Fibroblast of peridontal ligament (primary cell): ENCODE data around the gene ZNF396.

ENCODE experiments used
- DNase-seq: peaks from one replicate; pipeline ENCODE4 v3.0.0-alpha.2; 2010; ENCODE audit errors: extremely low read depth

Gene ZNF396

DNA sequence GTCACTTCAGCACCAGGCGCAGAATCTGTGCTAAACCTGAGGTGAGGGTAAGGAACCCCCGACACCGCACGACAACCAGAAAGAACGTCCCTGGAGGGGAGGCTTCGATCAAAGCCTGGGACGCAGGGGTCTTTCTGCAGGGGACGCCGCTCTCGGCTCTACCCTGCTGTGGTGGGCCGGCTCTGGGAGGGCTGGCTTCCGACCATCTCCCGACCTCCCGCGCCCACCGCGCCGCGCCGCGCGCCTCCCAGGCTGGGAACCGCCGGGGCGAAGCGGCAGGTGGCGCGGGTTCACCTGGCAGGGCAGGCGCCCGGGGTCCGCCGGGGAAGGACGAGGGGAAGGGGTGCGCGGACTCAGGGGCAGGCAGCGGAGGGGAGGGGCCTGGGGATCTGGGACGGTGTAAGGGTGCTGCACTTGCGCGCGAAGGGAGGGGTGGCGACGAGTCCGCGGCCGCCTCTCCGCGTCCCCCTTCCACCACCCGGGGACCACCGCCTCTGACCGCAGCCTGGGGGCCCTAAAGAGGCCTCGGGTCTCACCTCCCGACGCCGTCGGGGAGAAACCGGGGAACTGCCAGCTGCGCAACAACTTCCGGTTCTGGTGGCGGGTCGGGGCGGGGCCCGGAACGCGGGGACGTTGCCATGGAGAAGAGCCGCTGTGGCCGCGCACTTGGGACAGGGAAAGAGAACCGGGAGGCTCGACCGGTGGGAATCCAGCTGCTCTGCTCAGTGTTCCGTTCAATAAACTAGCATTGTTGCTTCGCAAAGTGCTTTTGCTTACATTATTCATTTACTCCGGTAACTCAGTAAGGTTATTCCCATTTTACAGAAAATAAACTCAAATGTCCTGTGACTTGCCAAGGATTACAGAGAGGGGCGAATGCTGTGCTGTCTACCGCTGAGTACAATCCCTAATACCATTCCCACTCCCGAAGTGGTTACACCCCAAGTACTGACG, at the start of gene ZNF396:
Gene ZNF396 (minus strand): TSS at position 596 of the 954 bp plus-strand sequence. CDS start 3,045 bp downstream, outside the sequence.
- DNase-seq, result peak; percentile 36

GRCh38 chr18:35426786-35427185, 49.6 kb upstream of the ZNF396 start:
- no peak for DNase-seq

DNA sequence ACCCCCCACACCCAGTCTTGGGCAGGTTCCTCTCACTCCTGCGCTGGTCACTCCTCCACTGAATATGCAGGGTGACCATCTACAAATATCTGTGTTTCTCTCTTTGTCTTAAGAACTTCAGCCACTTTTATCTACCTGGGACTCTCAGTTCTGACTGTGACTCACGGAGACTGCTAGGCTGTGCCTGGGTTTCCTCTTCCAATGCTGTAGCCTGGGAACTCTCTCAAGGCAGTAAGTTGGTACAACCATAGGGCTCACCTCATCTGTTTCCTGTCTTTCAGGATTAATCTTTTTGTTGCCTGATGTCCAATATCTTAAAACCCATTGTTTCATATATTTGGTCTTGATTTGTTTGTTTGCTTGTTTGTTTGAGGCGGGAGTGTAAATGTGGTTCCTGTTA, 47.2 kb upstream of the ZNF396 start:
- no peak for DNase-seq

- DNase-seq, result no peak
Measured at GRCh38 chr18:35422237-35422636, 45.1 kb upstream of the ZNF396 start.

- DNase-seq, result no peak
Measured at GRCh38 chr18:35418610-35419009, 41.5 kb upstream of the ZNF396 start.

GRCh38 chr18:35417223-35417622, 40.1 kb upstream of the ZNF396 start:
- DNase-seq, result no peak

- DNase-seq, result peak; percentile 48
Measured at GRCh38 chr18:35415511-35416073, 38.5 kb upstream of the ZNF396 start.

DNA sequence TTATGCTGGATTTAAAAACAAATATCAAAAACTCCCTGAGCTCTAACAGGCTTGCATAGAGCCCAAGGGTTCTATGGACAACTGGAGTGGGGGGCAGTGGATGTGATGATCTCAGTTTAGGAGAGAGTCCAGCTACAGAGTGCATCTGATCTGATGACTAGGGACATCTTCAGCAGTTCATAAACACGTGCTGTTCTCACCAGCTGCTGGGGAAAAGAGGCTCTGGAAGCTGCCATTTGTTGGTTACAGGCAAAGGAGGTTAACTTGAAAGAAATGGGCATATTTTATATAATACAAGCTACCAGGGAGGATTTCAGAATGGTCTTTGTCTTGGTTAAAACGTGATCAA, 36.0 kb upstream of the ZNF396 start:
- no peak for DNase-seq

DNA sequence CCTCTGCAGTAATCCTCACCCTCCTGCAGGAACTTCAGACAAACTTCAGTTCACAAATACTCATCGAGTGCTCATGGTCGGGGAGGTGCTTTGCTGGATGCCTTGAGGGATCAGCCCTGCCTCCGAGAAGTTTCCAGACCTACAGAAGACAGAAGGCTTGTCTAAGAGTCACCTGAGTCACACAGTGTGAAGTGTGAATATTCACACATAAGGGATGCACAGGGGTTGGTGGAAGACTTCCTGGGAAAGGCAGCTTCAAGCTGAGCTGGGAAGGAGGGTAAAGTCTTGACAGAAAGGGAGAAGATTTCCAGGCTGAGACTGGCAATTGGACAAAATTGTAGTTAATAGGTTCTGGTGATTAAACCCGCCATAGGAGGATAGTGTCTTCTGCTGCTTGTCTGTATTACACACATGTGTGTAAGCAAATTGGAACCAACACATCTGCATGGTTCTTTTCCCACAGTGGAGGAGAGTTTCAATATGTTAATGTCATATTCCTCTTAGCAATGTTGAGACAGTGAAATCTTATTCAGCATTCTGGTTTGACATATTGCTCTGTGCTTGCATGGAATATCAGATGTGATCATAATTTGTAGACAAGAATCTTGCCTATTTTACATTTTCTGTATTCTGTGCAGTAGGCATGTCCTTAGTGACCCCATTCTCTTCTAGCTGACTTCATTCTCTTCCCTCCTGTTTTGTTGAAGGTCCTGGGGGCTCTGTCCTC, 34.7 kb upstream of the ZNF396 start:
- DNase-seq, result no peak

DNA sequence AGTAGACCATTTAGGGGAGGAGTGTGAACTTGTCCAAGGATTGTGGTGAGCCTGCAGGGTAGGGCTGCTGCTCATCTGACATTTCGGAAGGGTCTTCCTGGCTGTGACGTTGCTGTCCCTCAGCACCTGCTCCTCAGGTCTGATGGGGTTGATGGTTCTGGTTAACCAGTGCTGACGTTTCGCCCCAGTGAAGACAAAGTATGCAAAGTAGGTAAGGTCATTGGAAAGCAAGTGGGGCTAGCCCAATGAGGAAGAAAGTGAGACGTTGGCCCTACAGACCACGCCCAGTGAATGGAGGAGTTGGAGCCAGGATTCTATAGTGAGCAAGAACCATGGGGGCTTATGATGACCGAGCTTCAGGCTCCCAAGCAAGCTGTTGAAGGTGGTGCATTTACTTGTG, 33.4 kb upstream of the ZNF396 start:
- DNase-seq, result no peak

DNA sequence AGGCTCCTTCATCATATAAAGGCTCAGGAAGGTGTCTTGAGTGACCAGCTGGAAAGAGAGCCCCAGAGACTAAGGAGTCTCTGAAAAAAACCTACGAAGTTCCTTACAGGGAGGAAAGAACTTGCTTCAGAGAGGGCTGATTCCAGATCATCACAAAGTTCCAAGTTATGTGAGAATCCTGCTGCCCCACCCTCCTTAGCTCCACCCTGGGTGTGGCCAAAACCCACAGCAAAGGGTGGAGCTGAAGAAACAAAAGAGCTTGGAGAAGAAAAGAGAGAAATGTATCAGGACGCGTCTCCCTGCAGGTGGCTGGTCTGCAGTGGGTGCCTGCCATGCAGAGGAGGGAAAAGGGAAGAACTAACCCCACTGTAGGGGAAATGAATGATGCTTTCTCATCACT, 32.8 kb upstream of the ZNF396 start:
- no peak for DNase-seq

DNA sequence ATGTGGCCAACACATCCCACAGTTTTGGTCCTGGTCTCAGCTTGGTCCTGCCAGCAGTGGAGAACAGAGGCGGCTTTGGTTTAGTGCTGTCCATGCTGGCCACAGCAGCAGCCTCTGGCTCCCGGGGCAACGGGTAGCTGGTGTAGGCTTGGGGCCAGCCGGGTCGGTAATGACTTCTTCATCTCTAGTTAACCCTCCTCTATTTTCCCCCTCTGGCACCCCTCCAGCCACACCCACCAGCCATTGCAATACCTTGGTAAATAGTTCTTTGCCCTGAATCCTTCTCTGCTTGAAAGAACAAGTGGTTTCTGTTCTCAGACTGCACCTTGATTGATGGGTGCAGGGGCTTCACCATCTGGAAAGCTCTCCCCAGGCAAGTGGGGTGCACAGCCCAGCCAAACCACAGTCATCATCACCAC, 31.7 kb upstream of the ZNF396 start:
- DNase-seq, result no peak

- peak; percentile 89 for DNase-seq
Measured at GRCh38 chr18:35407871-35408481, 30.8 kb upstream of the ZNF396 start.

GRCh38 chr18:35406666-35407065, 29.5 kb upstream of the ZNF396 start:
- no peak for DNase-seq

- DNase-seq, result no peak
Measured at GRCh38 chr18:35397976-35398375, 20.8 kb upstream of the ZNF396 start.

GRCh38 chr18:35393716-35394115, 16.6 kb upstream of the ZNF396 start:
- peak; percentile 64 for DNase-seq

GRCh38 chr18:35392375-35392774, 15.2 kb upstream of the ZNF396 start:
- no peak for DNase-seq

GRCh38 chr18:35390951-35391700, 14.0 kb upstream of the ZNF396 start:
- peak; percentile 56 for DNase-seq

- DNase-seq, result peak; percentile 93
Measured at GRCh38 chr18:35389095-35389618, 12.0 kb upstream of the ZNF396 start.

DNA sequence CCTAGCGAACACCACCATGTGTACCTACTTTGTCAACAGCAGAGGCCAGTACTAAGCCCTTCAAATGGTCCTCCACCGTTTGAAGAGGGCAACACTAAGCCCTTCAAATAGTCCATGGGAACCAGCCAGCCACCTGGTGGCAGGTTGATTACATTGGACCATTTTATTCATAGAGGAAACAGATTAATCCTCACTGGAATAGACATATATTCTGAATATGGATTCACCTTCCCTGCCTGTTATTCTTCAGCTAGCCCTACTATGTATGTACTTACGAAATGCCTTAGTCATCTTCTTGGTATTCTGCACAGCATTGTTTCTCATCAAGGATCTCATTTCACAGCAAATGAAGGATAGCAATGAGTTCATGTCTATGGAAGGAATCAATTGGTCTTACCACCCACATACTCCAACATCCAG, 10.0 kb upstream of the ZNF396 start:
- DNase-seq, result peak; percentile 50

DNA sequence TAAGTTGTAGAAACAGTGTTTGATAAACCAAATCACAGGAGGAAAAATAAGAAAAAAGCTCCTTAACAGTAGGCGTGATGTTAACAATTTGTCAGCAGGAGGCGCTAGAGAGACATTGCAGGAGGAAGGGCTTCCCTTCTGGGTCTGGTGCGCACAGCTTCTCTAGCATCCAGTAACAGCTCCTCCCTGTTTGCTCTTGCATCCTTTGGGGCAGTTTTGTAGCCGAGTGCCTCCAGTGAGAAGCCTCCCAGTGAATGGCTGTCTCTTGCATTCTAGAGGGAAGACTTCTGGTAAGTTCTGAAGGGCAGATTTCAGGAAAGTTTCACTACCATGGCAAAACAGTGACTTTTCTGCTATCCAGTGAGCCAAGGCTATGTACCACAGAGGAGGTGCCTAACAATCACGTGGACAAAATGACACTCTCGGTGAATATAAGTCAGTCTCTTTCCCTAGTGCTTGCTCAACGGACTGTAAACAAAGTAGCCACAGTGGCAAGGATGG, 9.5 kb upstream of the ZNF396 start:
- peak; percentile 93 for DNase-seq
